ENCODE results near the gene SLC10A2. TPM values are rescaled to one million over a fixed set of nuclear protein-coding genes. Genes with fewer than 3 reads are reported as not detected.

The SLC10A2 gene
- total and polyA plus RNA-seq, 12 donors, result not detected

DNA sequence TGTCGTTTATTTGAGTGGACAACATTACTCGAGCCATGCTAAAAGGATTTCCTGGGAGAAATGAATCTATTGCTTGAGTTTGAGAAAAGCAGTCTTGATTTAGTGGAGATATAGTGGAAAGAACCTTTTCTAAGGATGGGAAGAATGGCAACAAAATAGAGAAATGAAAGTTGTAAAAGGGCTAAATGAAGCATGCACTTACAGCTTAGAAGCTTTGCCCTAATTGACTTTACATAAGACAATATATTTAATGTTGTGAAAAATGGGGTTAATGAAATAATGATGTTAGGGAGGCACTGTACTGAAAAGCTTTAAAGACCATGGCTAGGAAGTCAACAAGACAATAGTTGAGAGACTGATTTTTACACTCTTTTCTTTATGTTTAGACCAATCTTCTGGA lies 35.4 kb downstream of the SLC10A2 start:
- no peak for DNase-seq
- Histone ChIP-seq H3K4me3 (no peak overlapping the region), H3K36me3 (no peaks in the 10 kb centered on the region), H3K27me3 (no peaks in the 10 kb centered on the region), H3K4me1 (no peaks in the 10 kb centered on the region), H3K27ac (no peak overlapping the region), H3K9me3 (peaks cover 0 to 22% (median 8%) of the 10 kb centered on the region in 11 donors)
- intact Hi-C loops (cut with DNase I), result no loop called here
- no peak for ATAC-seq
- WGBS, 2 donors, result 85 to 87% methylated on average over 2 of the region's 2 CpGs
- TF ChIP-seq, protein P1, sequence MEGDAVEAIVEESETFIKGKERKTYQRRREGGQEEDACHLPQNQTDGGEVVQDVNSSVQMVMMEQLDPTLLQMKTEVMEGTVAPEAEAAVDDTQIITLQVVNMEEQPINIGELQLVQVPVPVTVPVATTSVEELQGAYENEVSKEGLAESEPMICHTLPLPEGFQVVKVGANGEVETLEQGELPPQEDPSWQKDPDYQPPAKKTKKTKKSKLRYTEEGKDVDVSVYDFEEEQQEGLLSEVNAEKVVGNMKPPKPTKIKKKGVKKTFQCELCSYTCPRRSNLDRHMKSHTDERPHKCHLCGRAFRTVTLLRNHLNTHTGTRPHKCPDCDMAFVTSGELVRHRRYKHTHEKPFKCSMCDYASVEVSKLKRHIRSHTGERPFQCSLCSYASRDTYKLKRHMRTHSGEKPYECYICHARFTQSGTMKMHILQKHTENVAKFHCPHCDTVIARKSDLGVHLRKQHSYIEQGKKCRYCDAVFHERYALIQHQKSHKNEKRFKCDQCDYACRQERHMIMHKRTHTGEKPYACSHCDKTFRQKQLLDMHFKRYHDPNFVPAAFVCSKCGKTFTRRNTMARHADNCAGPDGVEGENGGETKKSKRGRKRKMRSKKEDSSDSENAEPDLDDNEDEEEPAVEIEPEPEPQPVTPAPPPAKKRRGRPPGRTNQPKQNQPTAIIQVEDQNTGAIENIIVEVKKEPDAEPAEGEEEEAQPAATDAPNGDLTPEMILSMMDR (IDR thresholded peaks at IDR 0.05), result no peak

DNA sequence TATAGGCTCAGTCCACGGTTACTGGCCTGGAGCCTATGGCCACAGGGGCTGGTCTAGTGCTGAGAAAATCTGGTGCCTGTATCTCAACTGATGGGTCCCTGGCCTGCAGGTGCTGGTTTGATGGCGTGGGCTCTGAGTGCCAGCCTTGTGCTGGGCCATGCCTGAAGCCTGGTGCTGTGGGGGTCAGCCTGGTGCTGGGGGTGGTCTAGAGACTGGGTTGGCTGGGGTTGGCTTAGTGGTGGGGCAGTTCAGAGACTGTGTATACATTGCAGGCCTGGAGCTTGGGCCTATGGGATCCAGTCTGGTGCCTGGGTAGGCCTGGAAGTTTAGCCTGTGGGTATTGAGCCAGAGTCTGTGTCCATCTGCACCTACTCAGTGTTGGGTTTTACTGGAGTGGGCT lies 36.4 kb downstream of the SLC10A2 start:
- WGBS, 2 donors, result 71 to 84% methylated on average over 2 of the region's 2 CpGs
- Histone ChIP-seq H3K27ac (no peak overlapping the region), H3K9me3 (peaks cover 0 to 32% (median 14%) of the 10 kb centered on the region in 11 donors), H3K4me1 (no peaks in the 10 kb centered on the region), H3K36me3 (no peaks in the 10 kb centered on the region), H3K4me3 (no peak overlapping the region), H3K27me3 (no peaks in the 10 kb centered on the region)
- DNase-seq (no peak), ATAC-seq (peak in 1 of 8 donors; percentile 30)
- TF ChIP-seq, protein P1 (IDR thresholded peaks at IDR 0.05), result no peak
- intact Hi-C loops (cut with DNase I), result no loop called here

DNA sequence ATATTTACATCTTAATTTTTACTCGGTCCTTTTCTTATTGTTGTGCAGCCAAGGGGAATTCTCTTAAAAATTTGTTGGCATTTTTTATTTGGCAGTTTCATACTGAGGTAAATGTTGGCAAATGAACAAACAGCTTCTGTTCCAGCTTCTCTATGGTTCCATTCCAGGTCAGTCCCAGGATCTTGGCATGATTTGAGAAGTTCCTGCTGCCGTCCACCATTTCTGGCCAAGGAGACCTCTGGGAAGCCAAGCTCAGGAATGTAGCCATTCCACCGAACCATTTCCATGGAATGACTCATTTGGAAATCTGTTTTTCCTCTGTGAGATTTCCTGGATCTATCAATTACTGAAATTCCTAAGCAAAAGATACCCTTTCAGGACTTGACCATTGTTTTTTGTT lies 43.9 kb downstream of the SLC10A2 start:
- TF ChIP-seq, protein P1 (IDR thresholded peaks at IDR 0.05), result no peak
- 55 to 58% methylated on average over 3 of the region's 3 CpGs for WGBS, 2 donors
- H3K4me3 ChIP-seq, result no peak overlapping the region
- H3K4me1 ChIP-seq, result peaks cover 0 to 17% (median 4%) of the 10 kb centered on the region in 9 donors
- H3K9me3 ChIP-seq, result peaks cover 0 to 30% (median 15%) of the 10 kb centered on the region in 11 donors
- no peak for DNase-seq
- intact Hi-C loops (cut with DNase I), result no loop called here
- H3K27me3 ChIP-seq, result no peaks in the 10 kb centered on the region
- H3K27ac ChIP-seq, result no peak overlapping the region
- no peak for ATAC-seq
- no peaks in the 10 kb centered on the region for H3K36me3 ChIP-seq

DNA sequence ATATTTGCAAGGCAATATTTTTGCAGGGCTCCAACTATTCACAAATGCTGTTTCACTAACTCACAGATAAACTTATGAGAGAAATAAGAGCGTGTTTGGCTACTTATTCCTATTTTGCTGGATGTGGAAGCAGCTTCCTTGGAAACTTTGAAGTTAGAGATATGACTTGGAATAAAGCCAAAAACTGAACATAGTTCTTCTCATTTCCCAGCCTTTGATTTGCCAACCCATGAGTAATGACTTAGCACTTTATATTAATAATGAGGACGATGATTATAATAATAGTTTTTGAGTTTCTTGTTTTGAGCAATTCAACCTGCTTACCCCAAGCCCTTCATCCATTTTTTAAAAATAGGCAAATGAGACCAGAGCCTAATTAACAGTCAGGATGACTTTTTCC lies 47.7 kb downstream of the SLC10A2 start:
- intact Hi-C loops (cut with DNase I), result no loop called here
- 13 to 29% methylated on average over 2 of the region's 2 CpGs for WGBS, 2 donors
- ATAC-seq (no peak), DNase-seq (no peak)
- Histone ChIP-seq H3K27ac (no peak overlapping the region), H3K9me3 (peaks cover 0 to under 1% (median 0%) of the 10 kb centered on the region in 11 donors), H3K27me3 (no peaks in the 10 kb centered on the region), H3K4me3 (no peak overlapping the region), H3K36me3 (no peaks in the 10 kb centered on the region), H3K4me1 (peaks cover 0 to 18% (median 4%) of the 10 kb centered on the region in 9 donors)
- TF ChIP-seq, protein P1 (IDR thresholded peaks at IDR 0.05), result no peak

All from heart right ventricle (tissue), 16 donors.